Measurements from ENCODE around the gene NDUFAF3. TPM values are rescaled to one million over a fixed set of nuclear protein-coding genes. Genes with fewer than 3 reads are reported as not detected.
A peak's percentile ranks its signal among the peaks of the same experiment; 100 is the strongest.

The NDUFAF3 gene
- total RNA-seq, 2 donors from 2014 or later, result 168 to 183 TPM

DNA sequence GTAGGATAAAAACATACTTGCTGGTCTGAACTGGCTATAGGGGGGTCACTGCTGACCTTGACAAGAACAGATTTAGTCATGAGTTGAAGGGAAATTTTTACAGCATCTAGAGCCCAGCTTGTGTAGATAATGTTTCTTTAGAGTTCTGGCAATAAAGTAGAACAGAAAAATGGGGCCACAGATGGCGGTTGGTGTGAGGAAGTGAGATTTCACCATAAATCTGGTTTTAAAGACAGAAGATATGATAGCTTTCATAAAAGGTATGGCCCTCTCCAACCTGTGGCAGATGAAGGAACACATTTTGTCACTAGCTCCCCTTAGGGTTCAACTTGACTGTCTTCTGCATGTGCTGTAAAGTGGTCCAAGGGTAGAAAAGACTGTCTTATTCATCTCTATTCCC is 31.6 kb downstream of the NDUFAF3 start:
- Histone ChIP-seq H3K36me3 (peaks cover 14 to 19% of the 10 kb centered on the region in 2 donors), H3K27ac (no peak overlapping the region), H3K4me3 (no peak overlapping the region), H3K4me1 (replicated peaks) (no peaks in the 10 kb centered on the region), H3K9me3 (no peaks in the 10 kb centered on the region), H3K27me3 (replicated peaks; ENCODE audit: insufficient read depth) (no peaks in the 10 kb centered on the region)
- intact Hi-C loops (cut with DNase I), result no loop called here
- WGBS, result 97% methylated on average over 1 of the region's 1 CpG
- TF ChIP-seq, protein P1, sequence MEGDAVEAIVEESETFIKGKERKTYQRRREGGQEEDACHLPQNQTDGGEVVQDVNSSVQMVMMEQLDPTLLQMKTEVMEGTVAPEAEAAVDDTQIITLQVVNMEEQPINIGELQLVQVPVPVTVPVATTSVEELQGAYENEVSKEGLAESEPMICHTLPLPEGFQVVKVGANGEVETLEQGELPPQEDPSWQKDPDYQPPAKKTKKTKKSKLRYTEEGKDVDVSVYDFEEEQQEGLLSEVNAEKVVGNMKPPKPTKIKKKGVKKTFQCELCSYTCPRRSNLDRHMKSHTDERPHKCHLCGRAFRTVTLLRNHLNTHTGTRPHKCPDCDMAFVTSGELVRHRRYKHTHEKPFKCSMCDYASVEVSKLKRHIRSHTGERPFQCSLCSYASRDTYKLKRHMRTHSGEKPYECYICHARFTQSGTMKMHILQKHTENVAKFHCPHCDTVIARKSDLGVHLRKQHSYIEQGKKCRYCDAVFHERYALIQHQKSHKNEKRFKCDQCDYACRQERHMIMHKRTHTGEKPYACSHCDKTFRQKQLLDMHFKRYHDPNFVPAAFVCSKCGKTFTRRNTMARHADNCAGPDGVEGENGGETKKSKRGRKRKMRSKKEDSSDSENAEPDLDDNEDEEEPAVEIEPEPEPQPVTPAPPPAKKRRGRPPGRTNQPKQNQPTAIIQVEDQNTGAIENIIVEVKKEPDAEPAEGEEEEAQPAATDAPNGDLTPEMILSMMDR (IDR thresholded peaks at IDR 0.05), result no peak
- TF ChIP-seq POLR2A (IDR thresholded peaks at IDR 0.05), result no peak
- no peak for TF ChIP-seq POLR2AphosphoS5 (IDR thresholded peaks at IDR 0.05)
- no peak for DNase-seq (ENCODE audit: low spot score)

DNA sequence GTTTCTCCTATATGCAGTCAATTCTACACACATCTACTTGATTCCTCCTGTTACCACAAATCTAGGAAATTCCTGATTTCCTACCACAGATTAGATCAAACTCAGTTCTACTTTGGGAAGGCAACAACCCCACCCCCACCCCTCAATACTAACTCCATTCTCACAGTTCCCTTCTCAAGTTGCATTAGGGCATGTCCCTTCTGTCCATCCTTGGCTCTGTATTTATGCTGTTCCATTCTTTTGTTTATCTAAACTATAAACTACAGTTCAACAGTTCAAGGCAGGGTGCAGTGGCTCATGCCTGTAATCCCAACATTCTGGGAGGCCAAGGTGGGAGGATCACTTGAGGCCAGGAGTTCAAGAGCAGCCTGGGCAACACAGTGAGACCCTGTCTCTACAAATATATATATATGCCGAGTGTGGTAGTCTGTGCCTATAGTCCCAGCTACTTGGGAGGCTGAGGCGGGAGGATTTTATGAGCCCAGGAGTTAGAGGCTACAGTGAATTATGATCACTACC is 32.5 kb downstream of the NDUFAF3 start:
- 97% methylated on average over 2 of the region's 2 CpGs for WGBS
- TF ChIP-seq, protein P1 (IDR thresholded peaks at IDR 0.05), result no peak
- TF ChIP-seq POLR2A (IDR thresholded peaks at IDR 0.05), result no peak
- TF ChIP-seq POLR2AphosphoS5 (IDR thresholded peaks at IDR 0.05), result no peak
- H3K27ac ChIP-seq, result no peak overlapping the region
- H3K4me3 ChIP-seq, result no peak overlapping the region
- DNase-seq (ENCODE audit: low spot score), result no peak
- H3K36me3 ChIP-seq, result peaks cover 14 to 19% of the 10 kb centered on the region in 2 donors
- H3K4me1 ChIP-seq (replicated peaks), result no peaks in the 10 kb centered on the region
- no peaks in the 10 kb centered on the region for H3K9me3 ChIP-seq
- intact Hi-C loops (cut with DNase I), result no loop called here
- H3K27me3 ChIP-seq (replicated peaks; ENCODE audit: insufficient read depth), result no peaks in the 10 kb centered on the region

DNA sequence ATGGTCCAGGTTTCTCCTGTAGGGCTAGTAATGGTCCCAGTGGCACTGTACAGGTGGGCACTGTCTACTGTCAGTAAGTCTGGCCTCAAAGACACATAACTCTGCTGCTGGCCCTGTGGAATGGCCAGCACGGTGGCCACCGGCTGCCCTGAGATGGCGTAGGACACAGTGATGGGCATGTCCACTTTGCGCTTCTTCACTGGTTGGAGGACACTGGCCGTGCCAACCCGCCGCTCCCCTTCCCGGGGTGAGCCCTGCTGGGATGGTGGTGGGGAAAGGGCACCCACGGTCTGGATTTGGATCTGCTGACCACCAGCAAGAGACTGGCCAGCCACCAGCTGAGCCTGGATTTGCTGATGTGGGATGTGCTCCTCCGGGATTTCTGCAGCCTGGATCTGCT is 35.3 kb downstream of the NDUFAF3 start:
- Histone ChIP-seq H3K27me3 (replicated peaks; ENCODE audit: insufficient read depth) (no peaks in the 10 kb centered on the region), H3K36me3 (peaks cover 14 to 19% of the 10 kb centered on the region in 2 donors), H3K27ac (no peak overlapping the region), H3K4me3 (no peak overlapping the region), H3K9me3 (no peaks in the 10 kb centered on the region), H3K4me1 (replicated peaks) (no peaks in the 10 kb centered on the region)
- WGBS, result 96% methylated on average over 6 of the region's 10 CpGs
- intact Hi-C loops (cut with DNase I), result no loop called here
- no peak for DNase-seq (ENCODE audit: low spot score)
- TF ChIP-seq, protein P1 (IDR thresholded peaks at IDR 0.05), result no peak
- TF ChIP-seq POLR2A (IDR thresholded peaks at IDR 0.05) (no peak), POLR2AphosphoS5 (IDR thresholded peaks at IDR 0.05) (no peak)

DNA sequence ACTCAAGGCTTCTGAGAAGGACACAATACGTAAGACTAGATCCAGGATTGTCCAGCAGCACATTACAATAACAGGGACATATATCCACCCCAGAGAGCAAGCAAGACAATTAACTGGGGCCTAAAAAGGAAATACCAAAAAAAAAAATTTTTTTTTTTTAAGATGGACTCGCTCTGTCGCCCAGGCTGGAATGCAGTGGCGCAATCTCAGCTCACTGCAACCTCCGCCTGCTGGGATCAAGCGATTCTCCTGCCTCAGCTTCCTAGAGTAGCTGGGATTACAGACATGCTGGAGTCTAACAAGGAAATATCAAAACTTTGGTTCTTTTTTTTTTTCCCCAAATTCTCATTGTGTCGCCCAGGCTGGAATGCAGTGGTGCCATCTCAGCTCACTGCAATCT is 36.1 kb downstream of the NDUFAF3 start:
- WGBS, result 92% methylated on average over 7 of the region's 7 CpGs
- H3K36me3 ChIP-seq, result peaks cover 14 to 19% of the 10 kb centered on the region in 2 donors
- intact Hi-C loops (cut with DNase I), result no loop called here
- H3K9me3 ChIP-seq, result no peaks in the 10 kb centered on the region
- H3K27me3 ChIP-seq (replicated peaks; ENCODE audit: insufficient read depth), result no peaks in the 10 kb centered on the region
- no peak overlapping the region for H3K27ac ChIP-seq
- no peak for DNase-seq (ENCODE audit: low spot score)
- TF ChIP-seq POLR2AphosphoS5 (IDR thresholded peaks at IDR 0.05), result no peak
- TF ChIP-seq POLR2A (IDR thresholded peaks at IDR 0.05), result no peak
- TF ChIP-seq, protein P1 (IDR thresholded peaks at IDR 0.05), result no peak
- H3K4me3 ChIP-seq, result no peak overlapping the region
- H3K4me1 ChIP-seq (replicated peaks), result no peaks in the 10 kb centered on the region

MicroRNAs within 50 kb of the gene (microRNA counts, 767-probe panel; counts per million panel counts)
- microRNA hsa-miR-191-5p (5,598 to 6,167 counts per million in 2 donors), microRNA hsa-miR-425-5p (0 to 431 counts per million in 2 donors)

Small RNA genes within 50 kb of the gene (microRNA-seq; reads per million reads assigned to microRNA genes)
- gene MIR191 (13,139 reads per million, percentile 96 among the genes with 10 or more reads in this experiment), gene MIR425 (963 reads per million, percentile 88 among the genes with 10 or more reads in this experiment)

Small RNA genes within 50 kb of the gene (small RNA-seq; reads per million reads assigned to genes)
- 4,786 to 7,751 reads per million in 2 donors for gene MIR191
- 19.9 to 41.1 reads per million in 2 donors for gene MIR425

Other genes with a start within 250 kb of the NDUFAF3 start
- gene PRKAR2A, start 174.2 kb upstream of the NDUFAF3 start, total RNA-seq, result 10 to 100 TPM; 33.7 to 35.3 TPM
- 10 to 100 TPM; 12.2 to 14.8 TPM for gene SLC25A20, start 123.2 kb upstream of the NDUFAF3 start, total RNA-seq
- 100 to 1,000 TPM in 1 of 2 donors, 10 to 100 TPM in 1; 70.9 to 125 TPM for gene ARIH2, start 103.3 kb upstream of the NDUFAF3 start, total RNA-seq
- gene P4HTM, start 31.9 kb upstream of the NDUFAF3 start, total RNA-seq, result 100 to 1,000 TPM in 1 of 2 donors, 10 to 100 TPM in 1; 56.0 to 101 TPM
- 100 to 1,000 TPM; 128 to 223 TPM for gene WDR6, start 14.7 kb upstream of the NDUFAF3 start, total RNA-seq
- 10 to 100 TPM; 50.2 to 60.3 TPM for gene DALRD3, start 3.5 kb upstream of the NDUFAF3 start, total RNA-seq
- 100 to 1,000 TPM; 110 to 186 TPM for gene IMPDH2, start 7.3 kb downstream of the NDUFAF3 start, total RNA-seq
- 100 to 1,000 TPM in 1 of 2 donors, 10 to 100 TPM in 1; 60.1 to 132 TPM for gene QRICH1, start 72.0 kb downstream of the NDUFAF3 start, total RNA-seq
- gene QARS1, start 82.6 kb downstream of the NDUFAF3 start, total RNA-seq, result 100 to 1,000 TPM; 254 to 315 TPM
- 10 to 100 TPM; 62.7 to 98.2 TPM for gene USP19, start 98.7 kb downstream of the NDUFAF3 start, total RNA-seq
- gene LAMB2, start 110.9 kb downstream of the NDUFAF3 start, total RNA-seq, result 100 to 1,000 TPM; 432 to 667 TPM
- gene CCDC71, start 144.2 kb downstream of the NDUFAF3 start, total RNA-seq, result 10 to 100 TPM; 44.2 to 47.0 TPM
- 10 to 100 TPM; 41.1 to 77.4 TPM for gene KLHDC8B, start 149.5 kb downstream of the NDUFAF3 start, total RNA-seq

Data from prostate gland (tissue), 2 donors.